GM03348 (cell line): ENCODE results near the gene WDR33.

Source experiments
- DNase-seq: peaks from one replicate; pipeline ENCODE4 v3.0.0; 2012; ENCODE audit warnings: low spot score

WDR33 gene

DNA sequence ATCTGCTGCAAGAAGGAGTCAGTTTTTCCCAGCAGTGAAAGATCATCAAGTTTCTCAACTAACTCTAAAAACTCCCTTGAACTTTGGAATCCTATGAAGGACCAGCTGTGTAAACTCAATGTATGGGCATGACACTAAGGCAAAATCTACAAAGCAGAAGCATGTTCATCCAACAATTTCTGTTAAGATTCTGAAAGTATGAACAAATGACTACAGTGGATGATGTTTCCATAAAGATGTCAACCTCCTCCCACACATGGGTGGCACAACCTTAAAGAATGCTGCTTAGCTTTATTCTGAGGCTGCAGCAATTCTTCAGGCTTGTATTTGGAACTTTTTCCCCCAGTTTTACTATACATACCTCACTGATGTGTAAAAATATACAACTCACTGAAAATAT is 47.2 kb downstream of the WDR33 start:
- peak; percentile 53 for DNase-seq

DNA sequence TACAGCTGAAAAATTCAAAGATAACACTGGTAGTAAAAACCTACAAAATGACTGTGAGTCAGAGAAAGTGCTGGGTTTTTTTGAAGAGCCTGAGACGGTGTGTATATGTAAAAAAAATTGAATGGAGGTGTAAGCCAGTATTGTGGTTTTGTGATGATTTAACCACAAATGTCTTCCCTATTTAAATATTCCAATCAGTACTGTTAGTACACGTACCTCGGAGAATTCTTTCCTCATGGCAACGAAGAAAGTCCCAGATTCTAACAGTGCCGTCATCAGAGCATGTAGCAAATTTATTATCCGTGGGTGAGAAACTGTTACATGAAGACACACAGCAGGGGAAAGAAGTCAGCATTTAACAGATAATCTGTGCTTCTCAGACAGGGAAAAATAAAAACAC is 48.1 kb downstream of the WDR33 start:
- DNase-seq: peak; percentile 43

DNA sequence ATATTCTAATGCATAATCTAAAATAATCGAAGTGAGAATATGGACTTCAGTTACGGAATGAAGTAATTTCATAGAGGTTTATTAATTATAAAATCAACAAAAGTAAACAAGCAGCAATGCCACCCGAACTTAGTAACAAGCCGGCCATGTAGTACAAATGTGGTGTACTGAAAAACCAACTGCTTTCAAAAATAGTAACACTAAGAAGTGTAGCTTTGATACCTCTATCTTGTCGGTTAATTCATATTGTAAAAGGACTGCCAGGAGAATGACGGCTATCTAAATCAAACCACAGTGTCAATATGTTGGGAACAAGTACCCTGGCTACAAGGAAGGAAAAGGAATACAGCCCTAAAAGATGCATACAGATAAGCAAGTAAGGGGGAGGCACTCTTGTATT is 48.5 kb downstream of the WDR33 start:
- no peak for DNase-seq

DNA sequence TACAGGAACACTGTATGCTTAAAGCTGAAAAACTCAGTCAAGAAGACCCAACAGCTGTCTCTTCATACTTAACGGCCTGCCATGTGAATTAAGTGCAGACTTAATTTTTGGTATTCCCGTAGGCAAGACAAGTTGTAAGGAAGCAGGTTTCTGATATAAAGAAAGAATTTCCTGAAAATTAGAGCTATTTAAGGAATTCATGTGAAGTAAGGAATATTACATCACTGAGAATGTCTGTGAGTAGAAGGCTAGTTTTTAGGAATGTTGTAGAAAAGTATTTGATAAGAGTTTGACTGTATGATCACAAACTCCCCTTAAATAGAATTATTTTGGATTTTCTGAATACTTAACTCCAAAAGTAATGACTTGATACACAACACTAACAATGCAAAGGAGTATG is 51.0 kb downstream of the WDR33 start:
- no peak for DNase-seq

DNA sequence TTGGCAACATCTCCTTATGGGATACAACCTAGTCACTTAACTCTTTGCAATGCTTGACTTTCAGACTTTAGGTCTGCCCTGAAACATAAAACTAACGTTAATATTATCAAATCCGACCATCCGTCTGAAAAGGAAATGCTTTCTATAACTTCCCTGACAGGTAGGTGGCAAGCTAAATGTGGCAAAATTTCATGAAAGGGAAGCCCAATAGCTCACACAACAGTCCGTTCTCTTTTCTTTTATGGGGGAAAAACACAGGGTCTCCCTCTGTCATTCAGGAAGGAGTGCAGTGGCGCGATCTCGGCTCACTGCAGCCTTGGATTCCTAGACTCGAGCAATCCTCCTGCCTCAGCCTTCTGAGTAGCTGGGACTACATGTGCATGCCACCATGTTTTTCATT is 56.8 kb downstream of the WDR33 start:
- no peak for DNase-seq

DNA sequence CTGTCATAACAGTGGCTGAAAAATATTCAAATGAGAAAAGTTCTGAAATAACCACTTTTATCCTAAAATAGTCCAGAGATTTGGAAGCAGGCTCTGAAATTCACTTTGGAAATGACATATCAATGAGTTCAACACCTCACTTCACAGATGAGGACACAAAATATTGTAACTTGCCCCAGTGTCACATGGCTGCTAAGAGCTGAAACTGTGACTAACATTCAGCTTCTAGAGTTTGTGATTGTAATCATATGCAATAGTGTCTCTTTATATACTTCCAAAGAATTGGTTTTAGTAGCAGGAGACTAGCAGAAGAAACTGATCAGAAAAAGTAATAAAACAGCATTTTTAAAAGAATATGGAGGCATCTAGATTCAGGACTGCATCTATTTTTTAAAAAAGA is 57.6 kb downstream of the WDR33 start:
- no peak for DNase-seq

DNA sequence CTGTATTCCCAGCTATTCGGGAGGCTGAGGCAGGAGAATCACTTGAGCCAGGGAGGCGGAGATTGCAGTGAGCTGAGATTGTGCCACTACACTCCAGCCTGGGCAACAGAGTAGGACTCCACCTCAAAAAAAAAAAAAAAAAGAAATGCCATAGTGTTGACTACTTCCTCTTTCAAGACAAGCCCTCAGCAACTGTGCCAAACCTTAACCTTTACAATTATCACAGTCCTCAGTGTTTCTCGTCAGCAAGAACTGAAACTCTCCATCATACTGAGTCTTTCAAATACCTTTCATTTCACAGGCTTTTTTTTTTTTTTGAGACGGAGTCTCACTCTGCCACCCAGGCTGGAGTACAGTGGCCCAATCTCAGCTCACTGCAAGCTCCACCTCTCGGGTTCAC is 61.4 kb downstream of the WDR33 start:
- peak; percentile 29 for DNase-seq

DNA sequence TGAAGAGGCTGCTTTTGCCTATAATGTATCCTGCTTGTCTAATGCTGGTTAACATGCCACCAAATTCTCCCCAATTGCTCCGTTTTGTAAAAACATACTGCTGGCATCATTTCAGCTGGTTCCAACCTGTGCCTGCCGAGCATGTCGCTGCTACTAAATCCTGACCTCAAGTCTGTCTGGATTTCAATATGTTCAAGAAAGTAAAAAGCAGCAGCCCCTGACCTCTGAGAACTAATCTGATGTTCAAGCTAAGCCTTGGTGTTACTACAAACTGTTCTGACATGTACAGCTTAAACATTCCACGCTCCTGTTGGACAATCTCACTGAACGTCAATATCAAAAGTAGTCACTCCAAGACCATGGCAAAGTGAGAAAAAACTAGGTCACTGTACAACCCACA is 63.4 kb downstream of the WDR33 start:
- DNase-seq: no peak

DNA sequence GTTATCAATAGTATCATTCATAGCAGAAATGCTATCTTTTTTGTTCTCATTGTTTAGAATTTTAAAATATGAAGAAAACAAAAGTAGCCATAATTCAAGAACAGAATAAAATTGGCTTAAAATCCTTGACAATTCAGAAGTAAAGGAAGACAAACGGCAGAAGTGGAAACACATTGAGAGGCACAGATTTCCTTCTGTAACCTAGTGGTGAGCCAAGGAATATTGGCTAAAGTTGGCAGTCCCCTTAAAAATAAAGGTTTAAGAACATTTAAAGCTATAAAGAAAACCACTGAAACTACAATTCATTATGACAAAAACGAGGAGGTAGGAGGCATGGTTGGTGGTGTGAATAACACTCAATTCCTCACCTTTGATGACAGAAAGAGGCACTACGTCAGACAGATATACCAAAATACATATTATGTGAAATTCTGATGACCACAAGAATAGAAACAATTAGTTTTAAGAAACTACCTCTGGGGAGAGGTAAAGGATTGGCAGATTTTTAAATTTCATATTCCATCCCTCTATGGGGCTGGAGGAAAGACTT is 67.4 kb downstream of the WDR33 start:
- DNase-seq: no peak

DNA sequence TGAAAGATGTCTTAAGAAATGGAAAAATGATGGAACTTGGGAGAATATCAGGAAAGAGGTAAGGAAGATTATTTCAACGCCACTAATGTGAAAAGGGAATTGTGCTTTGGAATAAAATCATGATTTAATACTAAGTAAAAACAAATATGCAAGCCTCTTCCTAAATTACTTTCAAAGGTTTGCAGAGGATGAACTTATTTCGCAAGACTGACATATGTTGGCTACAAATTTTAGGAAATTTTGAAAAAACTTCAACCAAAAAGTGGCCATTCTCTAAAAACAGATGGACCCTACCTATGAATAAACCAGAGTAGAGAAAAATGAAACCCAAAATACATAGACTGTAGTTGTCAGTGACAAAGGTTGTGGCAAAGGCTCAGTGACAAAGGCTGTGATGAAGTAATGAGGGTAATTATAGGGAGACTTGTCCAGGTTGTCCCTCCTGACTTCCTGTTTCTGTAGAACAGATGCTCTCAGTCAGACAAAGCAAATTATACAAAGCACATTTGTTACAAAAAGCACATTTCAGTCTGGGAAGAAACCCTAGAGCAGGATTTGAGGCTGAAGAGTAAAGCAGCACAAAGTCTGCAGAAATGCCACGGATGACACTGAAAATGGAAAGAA is 70.2 kb downstream of the WDR33 start:
- DNase-seq: no peak

DNA sequence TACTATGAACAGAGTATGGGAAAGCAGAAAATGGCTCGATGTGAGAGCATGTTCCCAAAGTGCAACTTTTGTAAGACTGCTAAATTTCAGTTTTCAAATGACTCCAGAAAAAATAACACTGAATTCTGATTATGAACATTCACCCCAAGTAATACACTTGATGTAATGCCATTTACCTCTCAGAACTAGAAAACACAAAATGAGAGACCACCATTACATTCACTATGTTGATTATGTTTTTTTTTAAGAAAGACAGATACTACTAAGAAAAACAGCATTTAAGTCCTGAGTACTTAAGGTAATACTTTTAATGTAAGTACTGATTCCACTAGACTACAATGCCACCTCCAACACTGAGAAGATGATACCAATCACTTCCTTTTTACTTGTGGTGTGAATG is 71.2 kb downstream of the WDR33 start:
- no peak for DNase-seq

DNA sequence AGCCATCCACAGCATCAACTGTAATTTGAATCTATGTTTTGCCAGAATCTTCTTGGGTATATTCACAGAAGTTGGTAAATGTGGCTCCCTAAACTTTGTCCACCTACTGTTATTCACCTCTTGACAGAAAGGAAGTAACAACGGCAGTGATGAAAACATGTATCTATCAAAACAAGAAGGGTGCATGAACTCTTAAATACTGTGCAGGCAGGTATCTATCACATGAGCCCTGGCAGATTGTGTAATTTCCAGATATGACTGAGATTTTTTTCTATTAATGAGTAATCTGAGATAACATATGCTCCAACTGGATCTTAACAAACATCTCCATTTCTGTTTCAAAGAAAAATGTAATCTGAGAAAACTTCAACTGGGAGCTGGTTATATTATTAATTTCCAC is 73.1 kb downstream of the WDR33 start:
- DNase-seq: no peak

DNA sequence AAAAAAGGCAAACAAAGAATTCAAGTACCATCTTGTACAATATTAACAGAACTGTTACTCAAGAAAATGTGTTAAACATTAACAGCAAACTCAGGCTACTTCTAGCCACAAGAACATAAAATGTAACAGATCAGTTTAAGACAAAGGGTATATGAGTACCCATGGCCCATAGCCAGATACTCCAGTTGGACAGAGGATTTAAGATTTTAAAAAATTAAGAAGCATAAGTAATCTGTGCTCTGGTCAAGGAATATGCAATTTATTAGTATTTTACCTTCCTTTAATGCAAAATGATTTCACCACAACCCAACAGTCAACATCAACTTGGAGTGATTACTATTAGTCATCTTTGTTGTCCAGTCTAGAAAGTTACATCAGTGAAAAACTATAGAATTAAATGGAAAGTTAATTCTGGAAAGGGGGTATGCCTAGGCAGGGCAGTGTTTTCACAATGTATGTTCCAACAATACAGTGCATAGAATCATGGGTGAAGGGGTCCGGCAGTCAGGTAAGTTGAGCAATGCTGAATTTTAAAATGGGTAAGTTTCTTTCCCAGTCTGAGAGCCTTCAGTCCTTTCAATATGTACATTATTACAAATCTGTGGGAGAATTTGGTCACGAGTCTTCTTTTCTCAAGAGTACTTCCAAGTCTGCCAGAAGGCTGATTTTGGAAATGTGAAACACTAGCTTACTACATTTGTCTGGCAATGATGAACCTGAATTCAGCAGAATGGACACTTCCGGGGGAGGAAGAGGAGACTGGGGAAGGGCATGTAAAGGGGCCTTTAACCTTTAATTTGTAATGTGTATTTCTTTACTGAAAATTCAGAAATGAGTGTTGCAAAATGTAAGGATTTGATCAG is 75.2 kb downstream of the WDR33 start:
- no peak for DNase-seq

DNA sequence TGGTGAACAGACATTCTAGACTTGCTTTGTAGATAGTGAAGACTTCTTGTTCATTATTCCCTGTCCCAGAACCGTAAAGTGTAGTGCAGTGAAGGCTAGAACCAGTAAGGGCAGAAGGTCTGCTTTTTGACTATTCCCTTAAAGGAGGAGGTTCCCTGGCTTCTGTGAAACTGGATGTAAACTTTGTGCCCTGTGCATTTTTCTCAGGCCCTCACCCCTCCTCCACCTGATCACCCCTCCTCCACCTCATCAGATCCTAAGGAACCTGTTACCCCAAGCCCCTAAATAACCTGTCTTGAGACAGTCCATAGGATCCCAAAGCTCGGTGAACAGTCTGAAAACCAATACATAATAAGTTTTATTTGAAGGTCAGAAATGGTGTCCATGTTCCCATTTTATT is 75.9 kb downstream of the WDR33 start:
- no peak for DNase-seq

DNA sequence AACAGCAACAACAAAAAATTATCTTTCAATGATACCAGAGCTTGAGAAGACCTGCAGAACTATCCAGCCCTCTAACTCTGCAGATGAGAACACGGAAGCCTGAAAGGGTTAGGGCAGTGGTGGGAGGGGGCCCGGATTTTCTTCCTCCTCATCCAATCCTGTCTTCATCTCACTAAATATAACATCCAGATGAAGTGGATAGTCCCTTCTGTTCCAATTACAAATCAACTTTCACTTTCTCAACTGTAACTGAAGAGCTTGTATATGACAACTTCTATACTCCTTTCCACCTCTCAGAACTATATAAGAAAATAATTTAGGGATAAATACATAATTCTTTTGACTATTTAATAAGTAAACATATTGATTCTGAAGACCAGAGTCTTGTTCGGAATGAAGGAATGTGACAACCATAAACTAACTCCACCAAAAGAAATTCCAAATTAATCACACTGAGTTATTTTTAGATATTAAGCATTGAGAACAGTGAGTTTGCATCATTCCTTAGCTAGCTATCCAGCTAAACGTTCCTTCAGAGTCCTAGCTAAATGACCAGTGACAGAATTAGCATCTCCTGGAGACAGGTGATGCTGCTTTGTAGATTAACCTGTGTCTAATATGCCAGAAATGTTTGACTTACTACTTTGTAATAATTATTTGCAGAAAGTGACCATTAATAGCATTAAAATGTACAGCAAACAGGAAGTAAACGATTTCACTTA is 77.0 kb downstream of the WDR33 start:
- peak; percentile 52 for DNase-seq

DNA sequence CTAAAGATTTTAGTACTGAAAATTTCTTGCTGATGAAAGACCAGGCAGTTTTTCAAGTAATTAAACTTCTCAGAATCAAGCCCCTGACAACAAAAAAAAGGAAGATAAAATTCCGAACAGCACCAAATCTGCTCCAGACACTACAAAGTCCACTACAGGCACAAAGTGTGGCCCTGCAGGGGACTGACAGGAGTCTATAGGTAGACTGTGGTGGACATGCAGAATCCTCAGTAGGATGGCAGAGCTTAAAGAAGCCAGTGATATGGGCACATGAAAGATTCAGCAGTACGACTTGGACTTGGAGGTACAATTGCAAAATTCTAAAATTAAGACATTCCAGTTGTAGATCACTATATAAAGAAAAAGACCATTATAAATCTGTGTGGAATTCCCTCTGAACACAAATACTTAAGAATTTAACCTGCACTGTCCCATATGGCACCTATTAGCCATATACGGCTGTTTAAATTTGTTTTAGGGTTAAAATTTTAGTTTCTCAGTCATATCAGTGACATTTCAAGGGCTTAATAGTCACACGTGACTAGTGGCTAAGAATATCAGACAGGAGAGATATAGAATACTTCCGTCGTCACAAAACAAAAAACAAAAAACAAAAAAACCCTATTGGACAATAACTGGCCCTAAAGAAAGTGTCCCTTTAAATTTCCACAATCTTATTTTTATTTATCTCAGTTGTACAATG is 77.7 kb downstream of the WDR33 start:
- DNase-seq: no peak

DNA sequence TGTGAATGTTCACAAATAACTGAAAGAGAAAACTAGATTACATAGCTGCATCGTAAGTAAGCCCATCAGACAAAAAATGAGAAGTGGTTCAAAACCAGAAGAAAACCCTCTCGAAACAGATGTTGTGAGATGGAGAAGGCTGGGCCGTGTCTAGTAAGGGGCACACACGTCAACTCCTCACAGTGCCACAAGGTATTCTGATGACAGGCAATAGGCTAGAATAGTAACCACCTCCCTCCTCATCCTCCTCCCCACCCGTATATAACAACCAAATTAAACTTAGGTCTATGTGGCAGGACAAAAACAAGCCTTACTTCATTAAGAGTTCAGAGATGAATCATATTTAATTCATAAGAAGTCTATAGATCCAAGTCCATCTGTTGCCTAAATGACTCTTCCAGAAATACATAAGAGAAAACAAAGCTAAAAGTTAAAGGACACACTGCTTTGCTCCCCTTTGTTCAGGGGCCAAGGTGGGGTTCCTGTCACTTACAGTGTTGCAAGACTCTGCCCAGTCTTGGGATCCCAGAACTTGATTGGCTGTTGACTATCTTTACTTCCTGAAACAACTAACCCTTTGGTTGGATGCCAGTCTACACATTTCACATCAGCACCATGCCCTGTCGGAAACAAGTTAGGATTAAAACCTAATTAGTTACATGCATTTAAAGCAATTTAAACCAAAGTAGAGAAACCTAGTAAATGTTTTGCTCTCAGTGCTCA is 84.7 kb downstream of the WDR33 start:
- DNase-seq: no peak

DNA sequence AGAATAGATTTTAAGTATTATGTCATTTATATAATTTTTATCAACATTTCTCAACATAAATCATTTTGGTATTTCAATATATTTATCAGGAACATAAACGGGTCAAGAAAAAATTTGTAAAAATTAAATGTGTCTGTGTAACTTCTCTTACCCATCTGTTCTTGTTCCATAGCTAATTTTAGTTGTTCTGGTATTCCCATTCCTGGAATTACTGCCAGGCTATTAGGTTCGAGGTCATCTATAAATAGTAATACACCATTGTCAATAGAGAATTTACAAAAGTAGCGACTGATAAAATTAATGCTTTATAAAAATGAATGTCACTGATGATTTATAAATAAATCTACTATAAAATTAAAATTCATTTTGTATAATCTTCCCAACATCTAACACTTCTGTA is 88.2 kb downstream of the WDR33 start:
- DNase-seq: no peak

DNA sequence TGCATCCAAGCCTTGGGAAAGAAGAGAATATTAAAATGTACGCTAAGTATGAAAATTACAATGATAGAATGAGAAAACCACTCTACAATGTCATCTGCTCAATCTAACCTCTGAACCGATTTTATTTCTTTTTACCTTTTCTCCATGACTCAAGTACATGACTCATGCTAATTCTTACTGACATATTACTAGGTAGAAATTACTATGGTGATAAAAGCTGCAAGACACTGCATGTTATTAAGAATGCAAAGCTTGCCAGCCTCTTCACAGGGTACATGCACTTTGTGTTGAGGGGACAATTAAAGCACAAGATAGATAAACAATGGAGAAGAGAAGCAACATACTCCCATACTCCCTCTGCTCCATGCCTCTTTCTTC is 89.0 kb downstream of the WDR33 start:
- DNase-seq: no peak

DNA sequence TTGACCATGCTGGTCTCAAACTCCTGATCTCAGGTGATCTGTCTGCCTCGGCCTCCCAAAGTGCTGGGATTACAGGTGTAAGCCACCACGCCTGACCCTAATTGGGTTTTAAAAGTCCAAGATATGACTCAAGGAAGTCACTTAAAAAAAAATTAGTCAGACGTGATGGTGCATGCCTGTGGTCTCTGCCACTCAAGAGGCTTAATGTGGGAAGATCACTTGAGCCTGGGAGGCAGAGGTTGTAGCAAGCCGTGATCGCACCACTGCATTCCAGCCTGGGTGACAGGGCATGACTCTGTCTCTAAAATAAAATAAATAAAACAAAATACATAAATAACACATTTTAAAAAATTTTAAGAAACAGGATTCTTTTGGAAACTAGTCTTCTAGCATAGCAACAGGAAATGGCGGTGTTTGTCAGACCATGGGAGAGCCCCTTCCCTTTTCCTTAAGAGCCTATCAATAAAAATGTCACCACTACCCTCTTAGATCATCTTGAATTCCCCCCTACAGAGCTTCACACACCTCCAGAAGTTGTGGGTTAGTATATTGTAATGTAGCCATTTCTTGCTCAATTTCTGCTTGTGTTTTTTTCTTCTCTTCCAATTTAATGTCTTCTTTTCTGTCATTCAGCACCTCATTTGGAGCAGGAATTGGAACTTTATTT is 89.5 kb downstream of the WDR33 start:
- DNase-seq: no peak
